Loucy (cell line): ENCODE measurements around the gene TSG101.

ENCODE experiments used
- H2AFZ ChIP-seq: fragments of 200-600 bp; sonication (generic); 2 replicates; pipeline ENCODE4 v1.6.0; 2016; ENCODE audit warnings: antibody characterized with exemption, mild to moderate bottlenecking, low read length, moderate library complexity
- H3F3A ChIP-seq: fragments of 200-600 bp; 2 replicates; pipeline ENCODE4 v1.6.0; 2016; ENCODE audit warnings: antibody characterized with exemption, low read depth, mild to moderate bottlenecking
- H3K27me3 ChIP-seq: fragments of 200-600 bp; sonication (generic); 2 replicates; pipeline ENCODE4 v1.6.1; 2014; ENCODE audit warnings: low read length, mild to moderate bottlenecking; ENCODE audit not compliant: insufficient read depth, poor library complexity, severe bottlenecking
- H3K36me3 ChIP-seq: fragments of 200-600 bp; sonication (generic); 2 replicates; pipeline ENCODE4 v1.6.1; 2016; ENCODE audit warnings: low read length; ENCODE audit not compliant: insufficient read depth
- H3K4me1 ChIP-seq: fragments of 200-600 bp; sonication (generic); 2 replicates; pipeline ENCODE4 v1.5.1; 2014; ENCODE audit warnings: low read length, mild to moderate bottlenecking; ENCODE audit not compliant: insufficient read depth, poor library complexity, severe bottlenecking
- H3K4me2 ChIP-seq: fragments of 200-600 bp; sonication (generic); 2 replicates; pipeline ENCODE4 v1.6.0; 2014; ENCODE audit warnings: antibody characterized with exemption, low read length, low read depth, mild to moderate bottlenecking; ENCODE audit not compliant: poor library complexity, severe bottlenecking
- H3K4me3 ChIP-seq: fragments of 200-600 bp; sonication (generic); 2 replicates; pipeline ENCODE4 v1.5.1; 2014; ENCODE audit warnings: low read length, mild to moderate bottlenecking, mixed read lengths; ENCODE audit not compliant: poor library complexity, severe bottlenecking
- H3K79me2 ChIP-seq: fragments of 200-600 bp; sonication (generic); 2 replicates; pipeline ENCODE4 v1.6.1; 2014; ENCODE audit warnings: low read length; ENCODE audit not compliant: insufficient read depth
- H3K9ac ChIP-seq: fragments of 200-600 bp; sonication (generic); 2 replicates; pipeline ENCODE4 v1.6.0; 2014; ENCODE audit warnings: mild to moderate bottlenecking, low read depth, low read length, moderate library complexity; ENCODE audit not compliant: poor library complexity, severe bottlenecking
- H3K9me2 ChIP-seq: fragments of 200-600 bp; sonication (generic); replicated peaks from 2 replicates; pipeline ENCODE4 v1.6.1; 2016; ENCODE audit warnings: low read depth, low read length, mixed read lengths
- H3K9me3 ChIP-seq: fragments of 200-600 bp; sonication (generic); 2 replicates; pipeline ENCODE4 v1.6.1; 2014; ENCODE audit warnings: mild to moderate bottlenecking, antibody characterized with exemption, low read length, low read depth; ENCODE audit not compliant: insufficient read depth
- H4K20me1 ChIP-seq: fragments of 200-600 bp; sonication (generic); 2 replicates; pipeline ENCODE4 v1.6.0; 2014; ENCODE audit warnings: antibody characterized with exemption, low read length, mild to moderate bottlenecking; ENCODE audit not compliant: insufficient read depth, poor library complexity, severe bottlenecking
- EZH2phosphoT487 ChIP-seq: fragments of 200-600 bp; IDR thresholded peaks from 2 replicates; pipeline ENCODE4 v1.6.1; 2018; ENCODE audit warnings: antibody characterized with exemption, mild to moderate bottlenecking, moderate library complexity, borderline replicate concordance
- TF ChIP-seq, protein P1 (sequence below): fragments of 200-600 bp; sonication (generic); conservative IDR thresholded peaks from 2 replicates; pipeline ENCODE4 v1.5.1; 2014; ENCODE audit warnings: mild to moderate bottlenecking, antibody characterized with exemption, low read length

TSG101 gene

DNA sequence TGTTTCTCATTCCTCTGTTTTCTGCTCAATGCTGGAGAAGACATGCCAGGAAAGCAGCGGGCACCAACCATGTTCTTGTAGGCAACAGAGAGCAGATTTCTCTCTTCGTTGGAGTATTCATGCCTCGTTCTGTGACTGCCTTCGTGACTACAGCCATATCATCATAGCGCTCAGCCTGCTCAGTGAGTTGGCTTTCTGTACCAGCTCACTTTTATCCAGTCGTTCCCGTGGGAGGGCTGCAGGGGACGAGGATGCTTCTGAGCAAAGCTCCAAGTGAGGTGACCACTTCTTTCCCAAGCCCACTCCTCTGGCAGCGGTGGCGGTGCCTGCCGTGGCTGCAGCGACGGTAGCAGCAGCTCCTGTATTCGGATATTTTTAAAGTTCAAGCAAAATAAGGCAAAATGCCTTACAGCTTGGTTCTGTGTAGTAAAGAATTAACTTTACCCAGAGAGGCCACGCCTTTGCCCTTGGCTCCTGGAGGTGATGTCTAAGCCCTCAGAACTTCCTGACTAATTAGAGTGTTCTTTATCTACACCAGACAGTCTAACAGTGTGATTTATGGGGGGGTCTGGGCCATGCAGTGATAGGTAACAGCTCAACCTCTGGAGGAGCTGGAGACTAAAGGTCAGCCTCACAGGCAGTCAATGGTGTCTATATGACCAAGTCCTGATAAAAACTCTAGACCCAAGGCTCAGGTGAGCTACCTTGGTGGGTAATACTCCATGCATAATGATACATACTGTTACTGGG, 35.8 kb downstream of the TSG101 start:
- H3K4me3 ChIP-seq, result no peak overlapping the region
- H2AFZ ChIP-seq, result no peak overlapping the region
- no peaks in the 10 kb centered on the region for H3K9me3 ChIP-seq
- no peak for TF ChIP-seq EZH2phosphoT487
- TF ChIP-seq, protein P1, sequence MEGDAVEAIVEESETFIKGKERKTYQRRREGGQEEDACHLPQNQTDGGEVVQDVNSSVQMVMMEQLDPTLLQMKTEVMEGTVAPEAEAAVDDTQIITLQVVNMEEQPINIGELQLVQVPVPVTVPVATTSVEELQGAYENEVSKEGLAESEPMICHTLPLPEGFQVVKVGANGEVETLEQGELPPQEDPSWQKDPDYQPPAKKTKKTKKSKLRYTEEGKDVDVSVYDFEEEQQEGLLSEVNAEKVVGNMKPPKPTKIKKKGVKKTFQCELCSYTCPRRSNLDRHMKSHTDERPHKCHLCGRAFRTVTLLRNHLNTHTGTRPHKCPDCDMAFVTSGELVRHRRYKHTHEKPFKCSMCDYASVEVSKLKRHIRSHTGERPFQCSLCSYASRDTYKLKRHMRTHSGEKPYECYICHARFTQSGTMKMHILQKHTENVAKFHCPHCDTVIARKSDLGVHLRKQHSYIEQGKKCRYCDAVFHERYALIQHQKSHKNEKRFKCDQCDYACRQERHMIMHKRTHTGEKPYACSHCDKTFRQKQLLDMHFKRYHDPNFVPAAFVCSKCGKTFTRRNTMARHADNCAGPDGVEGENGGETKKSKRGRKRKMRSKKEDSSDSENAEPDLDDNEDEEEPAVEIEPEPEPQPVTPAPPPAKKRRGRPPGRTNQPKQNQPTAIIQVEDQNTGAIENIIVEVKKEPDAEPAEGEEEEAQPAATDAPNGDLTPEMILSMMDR, result no peak
- H3F3A ChIP-seq, result no peaks in the 10 kb centered on the region
- no peaks in the 10 kb centered on the region for H3K9me2 ChIP-seq
- H3K36me3 ChIP-seq, result peaks cover 42% of the 10 kb centered on the region; the same call in 1 of the 2 replicates
- no peak overlapping the region for H3K4me2 ChIP-seq
- H3K27me3 ChIP-seq, result no peaks in the 10 kb centered on the region
- H3K79me2 ChIP-seq, result no peaks in the 10 kb centered on the region
- H4K20me1 ChIP-seq, result no peaks in the 10 kb centered on the region
- H3K9ac ChIP-seq, result no peak overlapping the region
- H3K4me1 ChIP-seq, result no peaks in the 10 kb centered on the region

DNA sequence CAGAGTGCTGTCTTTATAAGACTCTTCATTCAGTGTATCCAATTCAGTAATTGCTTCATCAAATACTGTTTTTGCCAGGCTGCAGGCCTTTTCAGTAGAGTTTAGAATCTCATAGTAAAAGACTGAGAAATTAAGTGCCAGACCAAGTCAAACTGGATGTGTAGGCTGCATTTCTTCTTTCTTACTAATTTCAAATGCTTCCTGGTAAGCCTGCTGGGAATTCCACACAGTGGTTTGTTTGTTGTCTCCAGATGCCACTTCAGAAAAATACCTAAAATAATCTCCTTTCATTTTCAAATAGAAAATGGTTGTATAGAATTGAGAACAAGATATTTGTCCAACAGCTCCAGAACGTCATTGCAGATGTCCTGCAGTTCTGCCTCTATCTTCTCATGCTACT, 36.4 kb downstream of the TSG101 start:
- peaks cover 39% of the 10 kb centered on the region; the same call in 1 of the 2 replicates for H3K36me3 ChIP-seq
- H3F3A ChIP-seq, result no peaks in the 10 kb centered on the region

DNA sequence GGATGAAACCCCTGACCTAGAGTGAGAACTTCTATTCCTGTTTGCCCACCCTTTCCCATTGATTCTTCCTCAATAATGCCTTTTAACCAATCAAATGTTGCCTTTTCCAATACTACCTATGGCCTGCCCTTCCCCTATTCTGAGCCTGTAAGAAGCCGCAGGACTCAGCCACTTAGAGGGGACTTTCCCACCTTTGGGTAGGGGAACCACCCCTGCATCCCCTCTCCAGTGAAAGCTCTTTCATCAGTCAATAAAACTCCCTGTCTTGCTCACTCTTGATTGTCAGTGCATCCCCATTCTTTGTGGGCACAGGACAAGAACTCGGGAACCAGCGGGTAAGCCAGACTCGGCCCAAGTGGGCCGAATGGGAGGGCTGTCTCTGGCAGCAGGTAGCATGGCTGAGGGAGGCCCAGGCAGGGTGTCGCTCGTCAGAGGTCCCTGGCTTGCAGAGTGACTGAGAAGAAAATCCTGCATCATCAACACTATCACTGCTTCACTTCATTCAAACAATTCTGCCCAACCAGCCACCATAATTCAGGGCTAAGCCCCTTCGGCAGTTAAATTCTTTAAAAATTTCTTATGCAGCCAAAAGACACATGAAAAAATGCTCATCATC, 40.7 kb downstream of the TSG101 start:
- H3K36me3 ChIP-seq, result peaks cover 48% of the 10 kb centered on the region
- no peak overlapping the region for H3K4me3 ChIP-seq
- no peaks in the 10 kb centered on the region for H3K27me3 ChIP-seq
- no peaks in the 10 kb centered on the region for H3K79me2 ChIP-seq
- H3K4me1 ChIP-seq, result no peaks in the 10 kb centered on the region
- H3K4me2 ChIP-seq, result no peak overlapping the region
- no peak overlapping the region for H3K9ac ChIP-seq
- no peaks in the 10 kb centered on the region for H3K9me3 ChIP-seq
- no peaks in the 10 kb centered on the region for H3K9me2 ChIP-seq
- no peaks in the 10 kb centered on the region for H3F3A ChIP-seq
- H2AFZ ChIP-seq, result no peak overlapping the region
- H4K20me1 ChIP-seq, result no peaks in the 10 kb centered on the region
- no peak for TF ChIP-seq EZH2phosphoT487
- TF ChIP-seq, protein P1, result no peak

More for the DNA sequence above, 36.4 kb downstream of the TSG101 start:
- H3K9ac ChIP-seq, result no peak overlapping the region
- H3K4me3 ChIP-seq, result no peak overlapping the region
- H4K20me1 ChIP-seq, result no peaks in the 10 kb centered on the region
- no peak overlapping the region for H2AFZ ChIP-seq
- no peaks in the 10 kb centered on the region for H3K79me2 ChIP-seq
- no peaks in the 10 kb centered on the region for H3K27me3 ChIP-seq
- H3K9me3 ChIP-seq, result no peaks in the 10 kb centered on the region
- H3K4me1 ChIP-seq, result no peaks in the 10 kb centered on the region
- H3K4me2 ChIP-seq, result no peak overlapping the region
- H3K9me2 ChIP-seq, result no peaks in the 10 kb centered on the region
- TF ChIP-seq, protein P1, result no peak
- TF ChIP-seq EZH2phosphoT487, result no peak
